ENCODE data around the gene ACVRL1.
A peak's percentile ranks its signal among the peaks of the same experiment; 100 is the strongest.

DNA sequence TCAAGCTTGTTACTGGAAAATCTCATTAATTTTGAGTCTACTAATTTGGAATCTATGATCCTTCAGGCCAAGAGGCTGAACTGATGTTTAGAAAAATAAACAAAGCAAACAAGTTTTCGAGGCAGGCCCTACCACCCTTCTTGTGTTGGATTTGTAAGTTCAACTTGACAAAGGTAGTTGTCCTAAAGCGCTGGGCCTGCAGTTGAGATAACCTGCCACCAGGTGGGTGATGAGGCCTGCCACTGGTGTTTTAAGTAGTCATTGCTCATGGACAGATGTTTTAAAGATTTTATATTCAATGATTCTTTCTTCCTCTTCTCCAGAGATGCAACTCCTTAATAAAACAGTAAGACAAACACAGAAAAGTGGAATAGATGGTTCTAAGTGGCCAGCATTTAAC is 19.4 kb downstream of the ACVRL1 start:
- TF ChIP-seq, protein P1, sequence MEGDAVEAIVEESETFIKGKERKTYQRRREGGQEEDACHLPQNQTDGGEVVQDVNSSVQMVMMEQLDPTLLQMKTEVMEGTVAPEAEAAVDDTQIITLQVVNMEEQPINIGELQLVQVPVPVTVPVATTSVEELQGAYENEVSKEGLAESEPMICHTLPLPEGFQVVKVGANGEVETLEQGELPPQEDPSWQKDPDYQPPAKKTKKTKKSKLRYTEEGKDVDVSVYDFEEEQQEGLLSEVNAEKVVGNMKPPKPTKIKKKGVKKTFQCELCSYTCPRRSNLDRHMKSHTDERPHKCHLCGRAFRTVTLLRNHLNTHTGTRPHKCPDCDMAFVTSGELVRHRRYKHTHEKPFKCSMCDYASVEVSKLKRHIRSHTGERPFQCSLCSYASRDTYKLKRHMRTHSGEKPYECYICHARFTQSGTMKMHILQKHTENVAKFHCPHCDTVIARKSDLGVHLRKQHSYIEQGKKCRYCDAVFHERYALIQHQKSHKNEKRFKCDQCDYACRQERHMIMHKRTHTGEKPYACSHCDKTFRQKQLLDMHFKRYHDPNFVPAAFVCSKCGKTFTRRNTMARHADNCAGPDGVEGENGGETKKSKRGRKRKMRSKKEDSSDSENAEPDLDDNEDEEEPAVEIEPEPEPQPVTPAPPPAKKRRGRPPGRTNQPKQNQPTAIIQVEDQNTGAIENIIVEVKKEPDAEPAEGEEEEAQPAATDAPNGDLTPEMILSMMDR (IDR thresholded peaks at IDR 0.05), result peak; percentile 45
- no peak for TF ChIP-seq EZH2phosphoT487 (IDR thresholded peaks at IDR 0.05)

Measured in neural progenitor cell (in vitro differentiated cells).